ENCODE data around the gene SBSN. TPM values are rescaled to one million over a fixed set of nuclear protein-coding genes. Genes with fewer than 3 reads are reported as not detected.

The SBSN gene
- total RNA-seq (not detected), polyA plus RNA-seq (not detected)
- long read RNA-seq, donor 1: 0 reads
- long read RNA-seq, donor 2: 0 reads
- long read RNA-seq, donor 3: 0 reads

GRCh38 chr19:35528218-35529038, at the start of gene SBSN:
Gene SBSN (minus strand): TSS chr19:35528311. CDS start chr19:35528281, 30 bp downstream.
- intact Hi-C loops (cut with DNase I): no loop called here
- no peaks in the 10 kb centered on the region for H3K4me1 ChIP-seq (ENCODE audit: insufficient read depth)
- no peak for DNase-seq
- no peaks in the 10 kb centered on the region for H3K9me3 ChIP-seq
- no peaks in the 10 kb centered on the region for H3K36me3 ChIP-seq
- H3K27me3 ChIP-seq: no peaks in the 10 kb centered on the region
- H3K4me3 ChIP-seq: no peak within 1 kb of the TSS
- H3K27ac ChIP-seq: no peak within 1 kb of the TSS
- 67 to 68% (median 68%) methylated on average over 11 of the region's 11 CpGs for WGBS, 3 donors
- TF ChIP-seq EP300 (IDR thresholded peaks at IDR 0.05) (no peak), CTCF (IDR thresholded peaks at IDR 0.05) (no peak), POLR2A (IDR thresholded peaks at IDR 0.05) (no peak)

GRCh38 chr19:35571406-35571965, 43.4 kb upstream of the SBSN start:
- H3K27me3 ChIP-seq: no peaks in the 10 kb centered on the region
- intact Hi-C loops (cut with DNase I): no loop called here
- H3K9me3 ChIP-seq: peaks cover 0 to 7% of the 10 kb centered on the region in 2 donors
- no peak overlapping the region for H3K4me3 ChIP-seq
- no peak overlapping the region for H3K27ac ChIP-seq
- H3K4me1 ChIP-seq (ENCODE audit: insufficient read depth): no peaks in the 10 kb centered on the region
- DNase-seq: no peak
- TF ChIP-seq POLR2A (IDR thresholded peaks at IDR 0.05) (no peak), EP300 (IDR thresholded peaks at IDR 0.05) (no peak), CTCF (IDR thresholded peaks at IDR 0.05) (no peak)
- WGBS, 3 donors: 86 to 100% (median 100%) methylated on average over 1 of the region's 1 CpG
- H3K36me3 ChIP-seq: no peaks in the 10 kb centered on the region

GRCh38 chr19:35569281-35569781, 41.2 kb upstream of the SBSN start:
- no peaks in the 10 kb centered on the region for H3K36me3 ChIP-seq
- no peaks in the 10 kb centered on the region for H3K27me3 ChIP-seq
- H3K4me1 ChIP-seq (ENCODE audit: insufficient read depth): no peaks in the 10 kb centered on the region
- 54 to 60% (median 56%) methylated on average over 5 of the region's 5 CpGs for WGBS, 3 donors
- TF ChIP-seq CTCF (IDR thresholded peaks at IDR 0.05) (no peak), EP300 (IDR thresholded peaks at IDR 0.05) (no peak), POLR2A (IDR thresholded peaks at IDR 0.05) (no peak)
- H3K27ac ChIP-seq: no peak overlapping the region
- no peak overlapping the region for H3K4me3 ChIP-seq
- no peaks in the 10 kb centered on the region for H3K9me3 ChIP-seq
- intact Hi-C loops (cut with DNase I): no loop called here
- no peak for DNase-seq

GRCh38 chr19:35566738-35567137, 38.6 kb upstream of the SBSN start:
- no peak for DNase-seq
- intact Hi-C loops (cut with DNase I): no loop called here
- TF ChIP-seq EP300 (IDR thresholded peaks at IDR 0.05) (no peak), POLR2A (IDR thresholded peaks at IDR 0.05) (no peak), CTCF (IDR thresholded peaks at IDR 0.05) (no peak)
- Histone ChIP-seq H3K27ac (no peak overlapping the region), H3K27me3 (no peaks in the 10 kb centered on the region), H3K9me3 (no peaks in the 10 kb centered on the region), H3K4me1 (ENCODE audit: insufficient read depth) (no peaks in the 10 kb centered on the region), H3K4me3 (no peak overlapping the region), H3K36me3 (no peaks in the 10 kb centered on the region)
- WGBS, 3 donors: 82 to 86% (median 85%) methylated on average over 7 of the region's 7 CpGs

Data from ovary (tissue), 10 donors.